Progenitor cell of endocrine pancreas (in vitro differentiated cells): ENCODE measurements around the gene CCL24. TPM values are rescaled to one million over a fixed set of nuclear protein-coding genes. Genes with fewer than 3 reads are reported as not detected.

Experiments
- DNase-seq: peaks from one replicate; pipeline ENCODE4 v3.0.0; 2021; ENCODE audit warnings: low spot score; ENCODE audit not compliant: unreplicated experiment
- H3K27ac Mint-ChIP-seq: 2 replicates; pipeline ENCODE4 v1.8.0; 2021; ENCODE audit warnings: mild to moderate bottlenecking, moderate library complexity, mixed read lengths
- H3K27me3 Mint-ChIP-seq: 2 replicates; pipeline ENCODE4 v1.8.0; 2021; ENCODE audit warnings: mixed read lengths
- H3K36me3 Mint-ChIP-seq: 2 replicates; pipeline ENCODE4 v1.8.0; 2022; ENCODE audit warnings: mixed read lengths; ENCODE audit not compliant: insufficient read depth
- H3K4me1 Mint-ChIP-seq: 2 replicates; pipeline ENCODE4 v1.8.0; 2021; ENCODE audit warnings: low read depth, mixed read lengths
- H3K4me3 Mint-ChIP-seq: 2 replicates; pipeline ENCODE4 v1.8.0; 2021; ENCODE audit warnings: low read depth, mild to moderate bottlenecking, moderate library complexity, mixed read lengths
- H3K9me3 Mint-ChIP-seq: 2 replicates; pipeline ENCODE4 v1.8.0; 2021; ENCODE audit warnings: low read depth, mixed read lengths
- CTCF ChIP-seq: fragments of 200-600 bp; sonication (generic); IDR thresholded peaks from one replicate; pipeline ENCODE4 v1.5.0; 2021; ENCODE audit warnings: antibody characterized with exemption, mild to moderate bottlenecking; ENCODE audit not compliant: unreplicated experiment
- total RNA-seq: library from RNA; stranded (reverse); gene quantifications from 2 replicates; pipeline ENCODE4 v1.2.1, GENCODE V29; 2021

CCL24 gene
- total RNA-seq, 1 donor from 2014 or later, result not detected

- DNase-seq, result no peak
- Mint-ChIP-seq H3K27ac (no peak overlapping the region), H3K9me3 (peaks cover 15% of the 10 kb centered on the region), H3K4me3 (no peak overlapping the region), H3K36me3 (peaks cover 2% of the 10 kb centered on the region), H3K4me1 (no peaks in the 10 kb centered on the region), H3K27me3 (no peaks in the 10 kb centered on the region)
- no peak for TF ChIP-seq CTCF
Measured at GRCh38 chr7:75809396-75809795, 4.2 kb downstream of the CCL24 start.

GRCh38 chr7:75808106-75808505 is 5.5 kb downstream of the CCL24 start:
- Mint-ChIP-seq H3K36me3 (peaks cover 2% of the 10 kb centered on the region), H3K4me1 (no peaks in the 10 kb centered on the region), H3K9me3 (peaks cover 15% of the 10 kb centered on the region), H3K4me3 (no peak overlapping the region), H3K27me3 (no peaks in the 10 kb centered on the region), H3K27ac (no peak overlapping the region)
- no peak for TF ChIP-seq CTCF
- no peak for DNase-seq

- no peak for TF ChIP-seq CTCF
- no peak for DNase-seq
- Mint-ChIP-seq H3K36me3 (peaks cover 2% of the 10 kb centered on the region), H3K4me1 (no peaks in the 10 kb centered on the region), H3K4me3 (no peak overlapping the region), H3K9me3 (peaks cover 15% of the 10 kb centered on the region), H3K27me3 (no peaks in the 10 kb centered on the region), H3K27ac (no peak overlapping the region)
Measured at GRCh38 chr7:75807452-75807851, 6.2 kb downstream of the CCL24 start.

- Mint-ChIP-seq H3K36me3 (peaks cover 2% of the 10 kb centered on the region), H3K27ac (no peak overlapping the region), H3K4me3 (no peak overlapping the region), H3K27me3 (no peaks in the 10 kb centered on the region), H3K4me1 (no peaks in the 10 kb centered on the region), H3K9me3 (peaks cover 15% of the 10 kb centered on the region)
- no peak for DNase-seq
- no peak for TF ChIP-seq CTCF
Measured at GRCh38 chr7:75806560-75807307, 6.9 kb downstream of the CCL24 start.

GRCh38 chr7:75804705-75805104 is 8.9 kb downstream of the CCL24 start:
- no peak overlapping the region for H3K27ac Mint-ChIP-seq
- H3K4me3 Mint-ChIP-seq, result no peak overlapping the region
- no peak for DNase-seq
- peaks cover 2% of the 10 kb centered on the region for H3K36me3 Mint-ChIP-seq
- no peak for TF ChIP-seq CTCF
- peaks cover 15% of the 10 kb centered on the region for H3K9me3 Mint-ChIP-seq
- H3K27me3 Mint-ChIP-seq, result no peaks in the 10 kb centered on the region
- H3K4me1 Mint-ChIP-seq, result no peaks in the 10 kb centered on the region
